HEK293 (cell line): ENCODE data around the gene CTTN.

Source experiments
- CTCF ChIA-PET: fragments of 350-600 bp; formaldehyde crosslinking; extraction: SDS; loops from one replicate; lab custom pipeline; 2021; ENCODE audit warnings: antibody characterized with exemption; lab: Yijun Ruan, JAX
- POLR2A ChIA-PET: fragments of 300-600 bp; formaldehyde crosslinking; extraction: SDS; loops from one replicate; lab custom pipeline; 2020; ENCODE audit warnings: antibody characterized with exemption, inconsistent platforms; lab: Yijun Ruan, JAX
- H3K27ac ChIP-seq: fragments of 200-500 bp; sonication (Bioruptor generic); 2 replicates; pipeline ENCODE4 v1.5.1; 2014; ENCODE audit warnings: low read depth, low read length, control low read depth, inconsistent platforms; ENCODE audit errors: extremely low read depth
- H3K36me3 ChIP-seq, 2 experiments: fragments of 200-500 bp in 1 of 2; sonication (Bioruptor generic) in 1 of 2; 1 replicate in 1 of 2; 2 replicates in 1 of 2; pipeline ENCODE4 v1.5.1; 2014 to 2017; ENCODE audit warnings: inconsistent platforms in 2 of 2, low read length in 2 of 2; ENCODE audit not compliant: control insufficient read depth in 2 of 2, insufficient read depth in 1 of 2
- H3K4me1 ChIP-seq: fragments of 200-500 bp; sonication (Bioruptor generic); 2 replicates; pipeline ENCODE4 v1.5.1; 2014; ENCODE audit warnings: mild to moderate bottlenecking, low read length, inconsistent platforms; ENCODE audit not compliant: control insufficient read depth, insufficient read depth
- H3K4me3 ChIP-seq: 2 replicates; pipeline ENCODE4 v1.5.1; 2011; ENCODE audit warnings: low read depth, mild to moderate bottlenecking, control low read depth, low read length, moderate library complexity
- H3K9me3 ChIP-seq: fragments of 200-500 bp; sonication (Bioruptor generic); 2 replicates; pipeline ENCODE4 v1.5.1; 2014; ENCODE audit warnings: low read depth, low read length, inconsistent platforms; ENCODE audit not compliant: control insufficient read depth, insufficient read depth
- PRDM1 ChIP-seq: fragments of 450-650 bp; formaldehyde crosslinking; IDR thresholded peaks from 2 replicates; pipeline ENCODE4; 2016; ENCODE audit warnings: missing biosample characterization, missing genetic modification characterization
- SP3 ChIP-seq: fragments of 450-650 bp; formaldehyde crosslinking; IDR thresholded peaks from 2 replicates; pipeline ENCODE4 v1.5.1; 2016; ENCODE audit warnings: missing biosample characterization, missing genetic modification characterization
- ZBTB48 ChIP-seq: fragments of 450-650 bp; formaldehyde crosslinking; IDR thresholded peaks from 2 replicates; pipeline ENCODE4 v1.5.1; 2016; ENCODE audit warnings: missing biosample characterization, missing genetic modification characterization
- ZFP69B ChIP-seq: fragments of 450-650 bp; formaldehyde crosslinking; IDR thresholded peaks from 2 replicates; pipeline ENCODE4 v1.5.1; 2016; ENCODE audit warnings: missing biosample characterization, missing genetic modification characterization
- ZNF138 ChIP-seq: fragments of 450-650 bp; formaldehyde crosslinking; IDR thresholded peaks from 2 replicates; pipeline ENCODE4 v1.5.1; 2016; ENCODE audit warnings: missing biosample characterization, missing genetic modification characterization, borderline replicate concordance
- ZNF174 ChIP-seq: fragments of 450-650 bp; formaldehyde crosslinking; IDR thresholded peaks from 2 replicates; pipeline ENCODE4 v1.5.0; 2017; ENCODE audit warnings: missing biosample characterization, mild to moderate bottlenecking, missing genetic modification characterization
- ZNF214 ChIP-seq: fragments of 450-650 bp; formaldehyde crosslinking; IDR thresholded peaks from 2 replicates; pipeline ENCODE4 v1.5.1; 2017; ENCODE audit warnings: missing biosample characterization, mild to moderate bottlenecking, missing genetic modification characterization, borderline replicate concordance
- ZNF292 ChIP-seq: fragments of 450-650 bp; formaldehyde crosslinking; IDR thresholded peaks from 2 replicates; pipeline ENCODE4 v1.5.1; 2016; ENCODE audit warnings: low read depth, missing biosample characterization, missing genetic modification characterization, borderline replicate concordance
- ZNF37A ChIP-seq: fragments of 450-650 bp; IDR thresholded peaks from 2 replicates; pipeline ENCODE4 v1.5.1; 2018; ENCODE audit warnings: missing biosample characterization, missing genetic modification characterization
- ZNF423 ChIP-seq: fragments of 450-650 bp; formaldehyde crosslinking; IDR thresholded peaks from 2 replicates; pipeline ENCODE4 v1.5.1; 2016; ENCODE audit warnings: missing biosample characterization, missing genetic modification characterization
- ZNF510 ChIP-seq: fragments of 450-650 bp; formaldehyde crosslinking; IDR thresholded peaks from 2 replicates; pipeline ENCODE4 v1.5.1; 2018; ENCODE audit warnings: mild to moderate bottlenecking, missing genetic modification characterization, missing biosample characterization; ENCODE audit not compliant: insufficient replicate concordance
- ZNF560 ChIP-seq: fragments of 450-650 bp; formaldehyde crosslinking; IDR thresholded peaks from 2 replicates; pipeline ENCODE4 v1.5.1; 2017; ENCODE audit warnings: missing biosample characterization, missing genetic modification characterization, borderline replicate concordance
- ZNF639 ChIP-seq: fragments of 450-650 bp; formaldehyde crosslinking; IDR thresholded peaks from 2 replicates; pipeline ENCODE4 v1.5.1; 2016; ENCODE audit warnings: missing biosample characterization, missing genetic modification characterization
- ZNF664 ChIP-seq: fragments of 450-650 bp; formaldehyde crosslinking; IDR thresholded peaks from 2 replicates; pipeline ENCODE4 v1.5.1; 2016; ENCODE audit warnings: missing biosample characterization, missing genetic modification characterization
- ZXDB ChIP-seq: fragments of 450-650 bp; formaldehyde crosslinking; IDR thresholded peaks from 2 replicates; pipeline ENCODE4 v1.5.1; 2016; ENCODE audit warnings: missing biosample characterization, missing genetic modification characterization

The CTTN gene

GRCh38 chr11:70483917-70484316 is 85.6 kb downstream of the CTTN start (continued):
- TF ChIP-seq ZNF639 (tag by site-specific recombination) (no peak), ZNF174 (tag by site-specific recombination) (no peak)
- TF ChIP-seq, all 188 proteins: peak for 2

- Histone ChIP-seq H3K36me3 (no peaks in the 10 kb centered on the region), H3K27ac (no peak overlapping the region), H3K9me3 (no peaks in the 10 kb centered on the region), H3K4me1 (no peaks in the 10 kb centered on the region), H3K4me3 (no peak overlapping the region)
- POLR2A ChIA-PET: no interaction called here
- CTCF ChIA-PET: interaction anchor here (0.9 kb wide), 1 partner anchor 18 kb away, joined by 3 read pairs; no protein-coding TSS in a partner anchor
- no peak for TF ChIP-seq ZNF510
- no peak for TF ChIP-seq ZNF37A (tag by site-specific recombination)
- TF ChIP-seq PRDM1 (tag by site-specific recombination): no peak
- TF ChIP-seq ZNF138 (tag by site-specific recombination): no peak
- no peak for TF ChIP-seq ZNF423 (tag by site-specific recombination)
- no peak for TF ChIP-seq ZNF214
- TF ChIP-seq ZNF292 (tag by site-specific recombination): no peak
- no peak for TF ChIP-seq ZXDB (tag by site-specific recombination)
- no peak for TF ChIP-seq SP3 (tag by site-specific recombination)
- TF ChIP-seq ZBTB48 (tag by site-specific recombination): no peak
- no peak for TF ChIP-seq ZNF560 (tag by site-specific recombination)
- TF ChIP-seq ZNF664 (tag by site-specific recombination): no peak
Measured at GRCh38 chr11:70485326-70486025, 87.1 kb downstream of the CTTN start.

GRCh38 chr11:70486026-70486415 is 87.7 kb downstream of the CTTN start:
- no peak overlapping the region for H3K27ac ChIP-seq
- no peak overlapping the region for H3K4me3 ChIP-seq
- POLR2A ChIA-PET: no interaction called here
- H3K36me3 ChIP-seq: no peaks in the 10 kb centered on the region
- H3K9me3 ChIP-seq: no peaks in the 10 kb centered on the region
- CTCF ChIA-PET: interaction anchor here (0.9 kb wide), 1 partner anchor 18 kb away, joined by 3 read pairs; no protein-coding TSS in a partner anchor
- TF ChIP-seq ZFP69B (tag by site-specific recombination): no peak
- TF ChIP-seq, all 188 proteins: peak for 0
- H3K4me1 ChIP-seq: no peaks in the 10 kb centered on the region
